ENCODE results near the gene PUM1.
"Not testable (repeated sequence)": the region's sequence is repeated elsewhere in the genome, so short reads cannot be mapped to it uniquely, and the experiment has no call there.

PUM1 gene

DNA sequence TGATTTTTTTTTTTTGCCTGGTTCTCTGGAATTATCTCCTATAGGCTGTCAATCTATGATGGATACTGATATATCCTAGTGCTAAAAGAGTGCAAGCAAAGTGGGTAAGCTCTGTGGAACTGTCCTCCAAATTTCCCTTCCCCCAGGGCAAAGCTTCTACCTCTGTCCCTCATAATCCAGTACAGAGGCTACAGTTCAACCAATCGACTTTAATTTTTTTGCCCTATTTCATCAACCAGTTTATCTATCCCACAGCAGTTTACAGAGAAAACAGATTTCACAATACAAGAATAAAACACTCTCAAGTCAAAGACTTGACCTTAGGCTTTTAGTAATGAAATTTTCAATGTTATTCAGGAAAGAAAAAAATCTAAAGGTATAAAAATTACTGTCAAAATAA is 13.9 kb downstream of the PUM1 start:
- Mint-ChIP-seq H3K9me3 (no peaks in the 10 kb centered on the region), H3K27me3 (ENCODE audit: low read depth) (no peaks in the 10 kb centered on the region), H3K4me1 (peaks cover 17% of the 10 kb centered on the region), H3K27ac (peak overlapping the region in 2 of 3 experiments; percentile 41 to 61), H3K36me3 (ENCODE audit: low read depth) (peaks cover 46% of the 10 kb centered on the region), H3K4me3 (no peak overlapping the region)
- TF ChIP-seq, protein P1, sequence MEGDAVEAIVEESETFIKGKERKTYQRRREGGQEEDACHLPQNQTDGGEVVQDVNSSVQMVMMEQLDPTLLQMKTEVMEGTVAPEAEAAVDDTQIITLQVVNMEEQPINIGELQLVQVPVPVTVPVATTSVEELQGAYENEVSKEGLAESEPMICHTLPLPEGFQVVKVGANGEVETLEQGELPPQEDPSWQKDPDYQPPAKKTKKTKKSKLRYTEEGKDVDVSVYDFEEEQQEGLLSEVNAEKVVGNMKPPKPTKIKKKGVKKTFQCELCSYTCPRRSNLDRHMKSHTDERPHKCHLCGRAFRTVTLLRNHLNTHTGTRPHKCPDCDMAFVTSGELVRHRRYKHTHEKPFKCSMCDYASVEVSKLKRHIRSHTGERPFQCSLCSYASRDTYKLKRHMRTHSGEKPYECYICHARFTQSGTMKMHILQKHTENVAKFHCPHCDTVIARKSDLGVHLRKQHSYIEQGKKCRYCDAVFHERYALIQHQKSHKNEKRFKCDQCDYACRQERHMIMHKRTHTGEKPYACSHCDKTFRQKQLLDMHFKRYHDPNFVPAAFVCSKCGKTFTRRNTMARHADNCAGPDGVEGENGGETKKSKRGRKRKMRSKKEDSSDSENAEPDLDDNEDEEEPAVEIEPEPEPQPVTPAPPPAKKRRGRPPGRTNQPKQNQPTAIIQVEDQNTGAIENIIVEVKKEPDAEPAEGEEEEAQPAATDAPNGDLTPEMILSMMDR (IDR thresholded peaks at IDR 0.05; ENCODE audit: unreplicated experiment in 3 of 3), result no peak

DNA sequence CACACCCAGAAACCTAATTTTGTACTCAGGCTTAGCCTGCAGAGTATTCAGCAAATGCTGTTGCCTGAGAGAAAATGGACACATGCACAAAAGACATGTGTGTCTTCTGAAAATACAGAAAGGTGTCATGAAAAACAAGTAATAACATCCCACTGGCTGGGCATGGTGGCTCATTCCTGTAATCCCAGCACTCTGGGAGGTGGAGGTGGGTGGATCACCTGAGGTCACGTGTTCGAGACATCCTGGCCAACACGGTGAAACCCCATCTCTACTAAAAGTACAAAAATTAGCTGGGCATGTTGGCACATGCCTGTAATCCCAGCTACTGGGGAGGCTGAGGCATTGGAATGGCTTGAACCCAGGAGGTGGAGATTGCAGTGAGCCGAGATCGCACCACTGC is 18.0 kb downstream of the PUM1 start:
- peaks cover 46% of the 10 kb centered on the region for H3K36me3 Mint-ChIP-seq (ENCODE audit: low read depth)
- not testable (repeated sequence) for H3K27me3 Mint-ChIP-seq (ENCODE audit: low read depth); H3K4me3 Mint-ChIP-seq; H3K9me3 Mint-ChIP-seq; H3K4me1 Mint-ChIP-seq; H3K27ac Mint-ChIP-seq

DNA sequence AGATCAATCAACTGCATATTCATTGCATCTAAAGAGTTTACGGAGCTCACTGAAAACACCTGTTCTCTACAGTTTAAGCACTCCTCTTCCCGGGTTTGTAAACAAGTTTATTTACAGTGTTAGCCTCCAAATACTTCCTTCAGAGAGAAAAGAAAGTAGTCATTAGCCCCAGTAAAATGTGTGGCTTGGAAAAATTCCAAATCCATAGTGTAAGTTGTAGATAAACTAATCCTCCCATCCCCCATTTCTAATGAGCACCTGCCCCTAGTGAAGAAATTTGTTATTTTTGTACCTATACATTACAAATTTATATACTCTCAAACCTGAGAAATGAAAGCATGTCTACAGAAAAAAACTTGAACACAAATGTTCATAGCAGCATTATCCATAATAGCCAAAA is 21.9 kb downstream of the PUM1 start:
- no peaks in the 10 kb centered on the region for H3K27me3 Mint-ChIP-seq (ENCODE audit: low read depth)
- peaks cover 48% of the 10 kb centered on the region for H3K36me3 Mint-ChIP-seq (ENCODE audit: low read depth)
- H3K4me1 Mint-ChIP-seq, result peaks cover 17% of the 10 kb centered on the region
- no peaks in the 10 kb centered on the region for H3K9me3 Mint-ChIP-seq
- TF ChIP-seq, protein P1 (IDR thresholded peaks at IDR 0.05; ENCODE audit: unreplicated experiment in 3 of 3), result no peak
- no peak overlapping the region for H3K4me3 Mint-ChIP-seq
- H3K27ac Mint-ChIP-seq, result peak overlapping the region in 1 of 3 experiments; percentile 9

GRCh38 chr1:31042656-31043055 is 22.9 kb downstream of the PUM1 start:
- H3K9me3 Mint-ChIP-seq, result no peaks in the 10 kb centered on the region
- H3K36me3 Mint-ChIP-seq (ENCODE audit: low read depth), result peaks cover 56% of the 10 kb centered on the region
- H3K4me1 Mint-ChIP-seq, result peaks cover 24% of the 10 kb centered on the region
- TF ChIP-seq, protein P1 (IDR thresholded peaks at IDR 0.05; ENCODE audit: unreplicated experiment in 3 of 3), result no peak
- H3K27ac Mint-ChIP-seq, result no peak overlapping the region
- H3K27me3 Mint-ChIP-seq (ENCODE audit: low read depth), result no peaks in the 10 kb centered on the region
- H3K4me3 Mint-ChIP-seq, result no peak overlapping the region

- Mint-ChIP-seq H3K9me3 (no peaks in the 10 kb centered on the region), H3K27me3 (ENCODE audit: low read depth) (no peaks in the 10 kb centered on the region), H3K4me1 (peaks cover 32% of the 10 kb centered on the region), H3K4me3 (no peak overlapping the region), H3K36me3 (ENCODE audit: low read depth) (peaks cover 54% of the 10 kb centered on the region), H3K27ac (peak overlapping the region in 1 of 3 experiments; percentile 40)
- TF ChIP-seq, protein P1 (IDR thresholded peaks at IDR 0.05; ENCODE audit: unreplicated experiment in 3 of 3), result no peak
These were observed 24.0 kb downstream of the PUM1 start for GRCh38 chr1:31041529-31041928.

DNA sequence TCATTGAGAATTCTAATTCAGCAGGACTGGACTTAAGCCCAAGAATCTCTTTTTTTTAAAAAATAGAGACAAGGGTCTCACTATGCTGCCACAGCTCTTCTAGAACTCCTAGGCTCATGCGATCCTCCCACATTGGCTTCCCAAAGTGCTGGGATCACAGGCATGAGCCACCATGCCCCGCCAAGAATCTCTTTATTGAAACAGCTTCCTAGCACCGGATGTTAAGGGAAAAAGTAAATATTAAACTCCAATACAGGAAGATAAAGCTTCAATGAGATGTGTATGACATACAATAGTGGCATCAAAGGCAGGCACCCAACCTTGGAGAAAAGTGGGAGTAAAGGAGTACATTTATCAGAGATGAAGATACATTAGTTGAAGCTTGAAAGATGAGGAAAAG is 25.5 kb downstream of the PUM1 start:
- H3K27ac Mint-ChIP-seq, result peak overlapping the region in 1 of 3 experiments; percentile 5
- H3K36me3 Mint-ChIP-seq (ENCODE audit: low read depth), result peaks cover 52% of the 10 kb centered on the region
- H3K27me3 Mint-ChIP-seq (ENCODE audit: low read depth), result no peaks in the 10 kb centered on the region
- TF ChIP-seq, protein P1 (IDR thresholded peaks at IDR 0.05; ENCODE audit: unreplicated experiment in 3 of 3), result no peak
- H3K4me1 Mint-ChIP-seq, result peaks cover 33% of the 10 kb centered on the region
- H3K4me3 Mint-ChIP-seq, result no peak overlapping the region
- no peaks in the 10 kb centered on the region for H3K9me3 Mint-ChIP-seq

DNA sequence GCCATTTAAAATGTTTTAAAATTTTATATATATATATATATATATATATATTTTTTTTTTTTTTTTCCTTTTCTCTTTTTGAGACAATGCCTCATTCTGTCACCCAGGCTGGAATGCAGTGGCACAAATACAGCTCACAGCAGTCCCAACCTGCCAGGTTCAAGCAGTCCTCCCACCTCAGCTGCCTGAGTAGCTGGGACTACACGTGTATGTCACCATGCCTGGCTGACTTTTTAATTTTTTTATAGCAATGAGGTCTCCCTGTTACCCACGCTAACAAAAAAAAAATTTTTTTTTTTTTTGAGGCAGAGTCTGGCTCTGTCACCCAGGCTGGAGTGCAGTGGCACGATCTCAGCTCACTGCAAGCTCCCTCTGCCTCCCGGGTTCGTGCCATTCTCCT is 26.6 kb downstream of the PUM1 start:
- not testable (repeated sequence) for H3K9me3 Mint-ChIP-seq

More for the DNA sequence above, 26.6 kb downstream of the PUM1 start:
- H3K27ac Mint-ChIP-seq; H3K4me3 Mint-ChIP-seq; H3K27me3 Mint-ChIP-seq (ENCODE audit: low read depth): not testable (repeated sequence)
- Mint-ChIP-seq H3K4me1 (peaks cover 32% of the 10 kb centered on the region), H3K36me3 (ENCODE audit: low read depth) (peaks cover 45% of the 10 kb centered on the region)

Measured in nephron (organoid).